Measurements from ENCODE around the gene ZFAND2A.

The ZFAND2A gene

DNA sequence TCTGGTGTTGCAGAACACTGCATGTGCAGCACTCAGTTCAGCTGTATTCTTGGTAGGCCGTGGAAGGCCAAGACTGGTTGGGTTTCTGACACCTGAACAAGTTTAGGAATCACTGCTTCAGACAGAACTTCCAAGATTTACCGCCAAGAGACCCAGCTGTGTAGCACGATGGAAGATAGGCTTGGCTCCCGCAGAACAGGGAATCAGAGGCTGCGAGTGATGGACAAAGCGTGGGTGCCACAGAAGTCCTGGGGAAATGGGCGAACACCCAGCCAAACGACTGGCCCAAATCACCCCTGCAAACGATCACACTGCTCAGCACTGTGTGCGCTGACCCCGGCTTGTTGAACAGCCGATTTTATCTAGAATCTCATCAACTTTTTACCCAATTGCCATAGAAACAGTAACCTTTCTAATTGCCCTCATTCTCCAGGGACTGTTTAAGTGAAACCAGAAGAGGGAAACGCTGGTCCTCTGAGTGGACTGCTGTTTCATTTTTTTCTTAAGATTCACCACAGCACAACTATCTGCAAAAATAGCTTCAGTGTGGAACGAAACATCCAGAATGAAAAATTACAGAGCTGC, 17.9 kb downstream of the ZFAND2A start:
- Histone ChIP-seq H3K27ac (no peak overlapping the region), H3K4me3 (ENCODE audit: low read depth, low read length) (no peak overlapping the region), H3K27me3 (ENCODE audit: insufficient read depth, low read depth, severe bottlenecking) (no peaks in the 10 kb centered on the region), H3K9me3 (ENCODE audit: severe bottlenecking) (no peaks in the 10 kb centered on the region), H3K36me3 (no peaks in the 10 kb centered on the region)
- TF ChIP-seq, protein P1, sequence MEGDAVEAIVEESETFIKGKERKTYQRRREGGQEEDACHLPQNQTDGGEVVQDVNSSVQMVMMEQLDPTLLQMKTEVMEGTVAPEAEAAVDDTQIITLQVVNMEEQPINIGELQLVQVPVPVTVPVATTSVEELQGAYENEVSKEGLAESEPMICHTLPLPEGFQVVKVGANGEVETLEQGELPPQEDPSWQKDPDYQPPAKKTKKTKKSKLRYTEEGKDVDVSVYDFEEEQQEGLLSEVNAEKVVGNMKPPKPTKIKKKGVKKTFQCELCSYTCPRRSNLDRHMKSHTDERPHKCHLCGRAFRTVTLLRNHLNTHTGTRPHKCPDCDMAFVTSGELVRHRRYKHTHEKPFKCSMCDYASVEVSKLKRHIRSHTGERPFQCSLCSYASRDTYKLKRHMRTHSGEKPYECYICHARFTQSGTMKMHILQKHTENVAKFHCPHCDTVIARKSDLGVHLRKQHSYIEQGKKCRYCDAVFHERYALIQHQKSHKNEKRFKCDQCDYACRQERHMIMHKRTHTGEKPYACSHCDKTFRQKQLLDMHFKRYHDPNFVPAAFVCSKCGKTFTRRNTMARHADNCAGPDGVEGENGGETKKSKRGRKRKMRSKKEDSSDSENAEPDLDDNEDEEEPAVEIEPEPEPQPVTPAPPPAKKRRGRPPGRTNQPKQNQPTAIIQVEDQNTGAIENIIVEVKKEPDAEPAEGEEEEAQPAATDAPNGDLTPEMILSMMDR (IDR thresholded peaks at IDR 0.05; ENCODE audit: low read depth, low read length) = no peak
- no peak for DNase-seq

DNA sequence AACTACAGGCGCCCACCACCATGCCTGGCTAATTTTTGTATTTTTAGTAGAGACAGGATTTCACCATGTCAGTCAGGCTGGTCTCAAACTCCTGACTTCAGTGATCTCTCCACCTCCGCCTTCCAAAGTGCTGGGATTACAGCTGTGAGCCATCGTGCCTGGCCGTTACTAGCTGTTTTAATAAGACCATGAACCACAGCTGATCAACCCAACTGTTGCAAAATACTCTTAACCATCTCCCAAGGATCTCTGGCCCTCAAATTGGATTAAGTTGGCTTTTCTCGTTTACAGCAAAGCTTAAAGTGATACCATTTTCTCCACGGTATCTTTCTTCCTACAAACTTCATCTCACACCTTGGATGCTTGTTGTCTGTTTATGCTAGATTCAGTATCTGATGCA, 18.3 kb downstream of the ZFAND2A start:
- no peaks in the 10 kb centered on the region for H3K36me3 ChIP-seq
- TF ChIP-seq, protein P1 (IDR thresholded peaks at IDR 0.05; ENCODE audit: low read depth, low read length) = no peak
- peak; percentile 27 for DNase-seq
- H3K27ac ChIP-seq = no peak overlapping the region
- H3K27me3 ChIP-seq (ENCODE audit: insufficient read depth, low read depth, severe bottlenecking) = no peaks in the 10 kb centered on the region
- no peak overlapping the region for H3K4me3 ChIP-seq (ENCODE audit: low read depth, low read length)
- no peaks in the 10 kb centered on the region for H3K9me3 ChIP-seq (ENCODE audit: severe bottlenecking)

DNA sequence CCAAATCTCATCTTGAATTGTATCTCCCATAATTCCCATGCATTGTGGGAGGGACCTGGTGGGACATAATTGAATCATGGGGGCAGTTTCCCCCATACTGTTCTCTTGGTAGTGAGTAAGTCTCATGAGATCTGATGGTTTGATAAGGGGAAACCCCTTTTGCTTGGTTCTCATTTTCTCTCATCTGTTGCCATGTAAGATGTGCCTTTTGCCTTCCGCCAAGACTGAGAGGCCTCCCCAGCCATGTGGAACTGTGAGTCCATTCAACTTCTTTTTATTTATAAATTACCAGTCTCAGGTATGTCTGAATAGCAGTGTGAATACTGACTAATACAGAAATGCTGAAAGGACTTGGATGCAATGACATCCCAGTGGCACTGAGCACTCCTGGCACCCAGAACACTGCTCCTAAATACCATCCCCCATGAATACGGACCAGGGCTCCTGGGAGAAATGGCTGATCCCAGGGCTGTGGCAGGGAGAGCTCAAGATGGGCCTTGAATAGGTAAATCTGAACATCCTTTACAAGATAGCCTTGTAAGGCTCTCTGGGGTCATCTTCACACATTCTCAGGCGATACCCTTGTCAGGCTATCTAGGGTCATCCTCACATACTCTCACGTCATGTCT, 19.4 kb downstream of the ZFAND2A start:
- TF ChIP-seq, protein P1 (IDR thresholded peaks at IDR 0.05; ENCODE audit: low read depth, low read length) = no peak
- Histone ChIP-seq H3K27ac (no peak overlapping the region), H3K36me3 (no peaks in the 10 kb centered on the region), H3K4me3 (ENCODE audit: low read depth, low read length) (no peak overlapping the region), H3K27me3 (ENCODE audit: insufficient read depth, low read depth, severe bottlenecking) (no peaks in the 10 kb centered on the region), H3K9me3 (ENCODE audit: severe bottlenecking) (no peaks in the 10 kb centered on the region)
- DNase-seq = no peak

- peak overlapping the region; percentile 15 for H3K27ac ChIP-seq
- H3K4me3 ChIP-seq (ENCODE audit: low read depth, low read length) = peak overlapping the region; percentile 91
- DNase-seq = no peak
- no peaks in the 10 kb centered on the region; the same call in 1 of the 2 replicates for H3K36me3 ChIP-seq
- TF ChIP-seq, protein P1 (IDR thresholded peaks at IDR 0.05; ENCODE audit: low read depth, low read length) = no peak
- no peaks in the 10 kb centered on the region for H3K27me3 ChIP-seq (ENCODE audit: insufficient read depth, low read depth, severe bottlenecking)
- no peaks in the 10 kb centered on the region for H3K9me3 ChIP-seq (ENCODE audit: severe bottlenecking)
Observed at GRCh38 chr7:1137517-1138167, 22.4 kb downstream of the ZFAND2A start.

- Histone ChIP-seq H3K9me3 (ENCODE audit: severe bottlenecking) (no peaks in the 10 kb centered on the region), H3K27ac (no peak overlapping the region), H3K36me3 (peaks cover 4% of the 10 kb centered on the region; the same call in 1 of the 2 replicates), H3K27me3 (ENCODE audit: insufficient read depth, low read depth, severe bottlenecking) (no peaks in the 10 kb centered on the region), H3K4me3 (ENCODE audit: low read depth, low read length) (peak overlapping the region; percentile 91)
- DNase-seq = no peak
- TF ChIP-seq, protein P1 (IDR thresholded peaks at IDR 0.05; ENCODE audit: low read depth, low read length) = no peak
Observed at GRCh38 chr7:1136841-1137516, 23.0 kb downstream of the ZFAND2A start.

Measured in WERI-Rb-1 (cell line).